NCI-H2029 (cell line): ENCODE measurements around the gene NOC3L.
A peak's percentile ranks its signal among the peaks of the same experiment; 100 is the strongest.
"Not testable (repeated sequence)": the region's sequence is repeated elsewhere in the genome, so short reads cannot be mapped to it uniquely, and the experiment has no call there.

Experiments used
- DNase-seq: peaks from one replicate; lab custom pipeline; 2025; lab: John Stamatoyannopoulos, UW

Gene NOC3L

GRCh38 chr10:94362360-94363250, at the start of gene NOC3L:
TSS of gene NOC3L (minus strand) at chr10:94362939. CDS start at chr10:94362838, 101 bp downstream.
- peak; percentile 85 for DNase-seq

- no peak for DNase-seq
Measured at GRCh38 chr10:94412449-94412848, 49.7 kb upstream of the NOC3L start.

- DNase-seq = no peak
Measured at GRCh38 chr10:94411304-94411703, 48.6 kb upstream of the NOC3L start.

GRCh38 chr10:94409021-94409657, 46.4 kb upstream of the NOC3L start:
- no peak for DNase-seq

GRCh38 chr10:94407668-94408067, 44.9 kb upstream of the NOC3L start:
- DNase-seq = no peak

GRCh38 chr10:94405406-94405805, 42.7 kb upstream of the NOC3L start:
- DNase-seq = no peak

- DNase-seq = peak; percentile 15
Measured at GRCh38 chr10:94403380-94404213, 40.9 kb upstream of the NOC3L start.

GRCh38 chr10:94402843-94403379, 40.2 kb upstream of the NOC3L start:
- peak; percentile 8 for DNase-seq

GRCh38 chr10:94402204-94402842, 39.6 kb upstream of the NOC3L start, which contains the start of gene TBC1D12:
TSS of gene TBC1D12 (plus strand) at chr10:94402541. CDS start at chr10:94402614, 73 bp downstream.
- DNase-seq = peak; percentile 75

- no peak for DNase-seq
Measured at GRCh38 chr10:94398762-94399161, 36.0 kb upstream of the NOC3L start.

GRCh38 chr10:94397549-94398370, 35.0 kb upstream of the NOC3L start:
- no peak for DNase-seq

GRCh38 chr10:94392117-94392516, 29.4 kb upstream of the NOC3L start:
- not testable (repeated sequence) for DNase-seq

GRCh38 chr10:94385733-94386132, 23.0 kb upstream of the NOC3L start:
- not testable (repeated sequence) for DNase-seq

GRCh38 chr10:94383530-94383929, 20.8 kb upstream of the NOC3L start:
- DNase-seq = no peak

- peak; percentile 27 for DNase-seq
Measured at GRCh38 chr10:94376865-94377264, 14.1 kb upstream of the NOC3L start.

GRCh38 chr10:94375374-94375773, 12.6 kb upstream of the NOC3L start:
- DNase-seq = no peak

- DNase-seq = no peak
Measured at GRCh38 chr10:94370501-94370900, 7.8 kb upstream of the NOC3L start.

- DNase-seq = no peak
Measured at GRCh38 chr10:94366382-94366781, 3.6 kb upstream of the NOC3L start.

GRCh38 chr10:94364482-94364881, 1.7 kb upstream of the NOC3L start:
- no peak for DNase-seq

- DNase-seq = no peak
Measured at GRCh38 chr10:94363251-94363565, 469 bp upstream of the NOC3L start.
